Inferior parietal cortex (tissue), 1 donor: ENCODE results near the gene SPARC.
"Not testable (repeated sequence)": the region's sequence is repeated elsewhere in the genome, so short reads cannot be mapped to it uniquely, and the experiment has no call there.

Experiments used
- DNase-seq: peaks from one replicate; pipeline ENCODE4 v3.0.0-alpha.2; 2016; ENCODE audit errors: extremely low spot score

Gene SPARC

GRCh38 chr5:151700820-151701219 is 14.1 kb upstream of the SPARC start:
- DNase-seq: no peak

- no peak for DNase-seq
Observed at GRCh38 chr5:151700296-151700695, 13.6 kb upstream of the SPARC start.

- DNase-seq: no peak
Observed at GRCh38 chr5:151699071-151699901, 12.6 kb upstream of the SPARC start.

DNA sequence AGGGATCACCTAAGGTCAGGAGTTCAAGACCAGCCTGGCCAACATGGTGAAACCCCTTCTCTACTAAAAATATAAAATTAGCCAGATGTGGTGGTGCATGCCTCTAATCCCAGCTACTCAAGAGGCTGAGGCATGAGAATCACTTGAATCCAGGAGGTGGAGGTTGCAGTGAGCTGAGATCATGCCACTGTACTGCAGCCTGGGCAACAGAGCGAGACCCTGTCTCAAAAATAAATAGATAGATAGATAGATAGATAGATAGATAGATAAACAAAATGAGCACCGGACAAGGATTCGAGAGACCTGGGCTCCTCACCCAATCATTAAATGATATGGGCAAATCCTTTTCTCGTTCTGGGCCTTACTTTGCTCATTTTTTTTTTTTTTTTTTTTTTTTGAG is 11.4 kb upstream of the SPARC start:
- not testable (repeated sequence) for DNase-seq

DNA sequence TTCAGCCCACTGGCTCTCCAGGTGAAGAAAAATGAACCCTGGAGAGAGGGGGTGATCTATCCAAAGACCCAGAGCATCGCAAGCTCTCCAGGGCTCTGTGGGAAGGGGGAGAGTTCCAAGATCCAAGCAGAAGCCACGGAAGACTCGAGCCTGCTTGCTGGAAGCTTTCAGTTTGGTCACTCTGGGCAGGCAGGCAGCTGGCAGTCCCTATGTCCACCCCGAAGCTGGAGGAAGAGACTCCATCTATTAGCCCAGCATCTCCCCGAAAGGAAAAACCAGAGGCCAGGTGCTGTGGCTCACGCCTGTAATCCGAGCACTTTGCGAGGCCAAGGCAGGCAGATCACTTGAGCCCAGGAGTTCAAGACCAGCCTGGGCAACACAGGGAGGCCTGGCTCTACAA is 10.7 kb upstream of the SPARC start:
- DNase-seq: no peak

DNA sequence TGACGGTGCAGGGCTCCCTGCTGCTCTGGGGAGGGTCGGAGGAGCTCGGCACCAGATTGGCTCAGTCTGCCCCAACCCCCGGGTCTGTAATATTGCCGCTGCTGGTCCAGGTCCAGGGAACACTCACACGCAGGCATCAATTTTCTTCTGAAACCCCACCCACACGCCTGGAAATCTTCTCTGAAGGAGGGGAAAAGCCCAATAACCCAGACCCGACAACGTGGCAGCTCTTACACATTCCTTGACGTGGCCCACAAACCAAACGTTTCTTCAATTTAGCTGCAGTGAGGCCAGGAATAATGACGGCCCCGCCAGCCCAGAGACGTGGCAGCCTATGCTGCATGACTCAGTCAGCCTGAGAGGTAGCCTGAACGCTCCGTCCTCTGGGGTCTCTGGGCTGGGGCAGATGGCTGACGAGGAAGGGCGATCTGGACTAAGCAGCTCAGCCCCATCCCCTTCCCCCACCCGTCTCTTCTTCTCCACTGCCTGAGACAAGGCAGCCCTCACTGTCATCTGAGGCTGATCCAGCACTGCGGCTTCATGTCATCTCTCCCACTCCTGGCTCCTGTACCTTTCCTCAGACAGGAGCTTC is 9.9 kb upstream of the SPARC start:
- no peak for DNase-seq

GRCh38 chr5:151695464-151695863 is 8.7 kb upstream of the SPARC start:
- DNase-seq: no peak

DNA sequence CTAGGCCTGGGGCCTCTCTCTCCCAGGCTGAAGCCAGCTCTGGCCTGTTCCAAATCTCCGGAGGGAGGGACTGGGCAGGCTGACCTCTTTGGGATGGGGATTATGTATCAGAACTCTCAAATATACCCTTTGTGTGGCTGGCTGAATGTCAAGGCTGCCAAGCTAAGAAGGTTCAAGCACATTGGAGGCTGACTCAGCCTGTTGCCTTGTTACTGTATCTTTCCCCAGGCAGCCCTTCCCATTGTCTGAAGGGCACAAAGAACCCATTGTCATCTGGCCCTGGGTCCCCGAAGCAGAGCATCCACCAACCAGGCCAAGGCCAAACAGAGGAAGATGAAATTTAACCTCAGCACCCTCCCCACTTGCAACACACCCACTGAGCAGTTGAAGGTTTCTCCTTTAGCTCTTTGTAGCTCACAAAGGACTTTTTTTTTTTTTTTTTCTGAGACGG is 7.3 kb upstream of the SPARC start:
- peak; percentile 79 for DNase-seq

DNA sequence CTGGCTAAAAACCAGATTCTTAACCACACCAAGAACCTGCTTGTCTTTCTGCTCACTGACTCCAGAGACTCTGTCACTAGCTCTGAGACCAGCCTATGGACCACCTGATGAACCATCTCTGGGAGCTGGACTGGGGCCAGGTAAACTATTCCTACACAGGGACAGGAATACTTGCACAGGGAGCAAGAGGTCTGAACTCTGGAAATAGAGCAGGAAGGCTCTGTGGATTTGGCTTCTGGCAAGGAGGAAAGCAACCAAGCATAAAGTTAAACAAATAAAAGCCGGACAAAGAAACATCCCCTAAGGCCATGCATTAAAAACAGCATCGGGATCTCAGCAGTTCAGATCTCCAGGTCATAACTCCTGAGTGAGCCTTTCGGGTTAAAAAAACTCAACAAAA is 5.6 kb upstream of the SPARC start:
- DNase-seq: no peak

- DNase-seq: no peak
Observed at GRCh38 chr5:151691706-151692105, 5.0 kb upstream of the SPARC start.

DNA sequence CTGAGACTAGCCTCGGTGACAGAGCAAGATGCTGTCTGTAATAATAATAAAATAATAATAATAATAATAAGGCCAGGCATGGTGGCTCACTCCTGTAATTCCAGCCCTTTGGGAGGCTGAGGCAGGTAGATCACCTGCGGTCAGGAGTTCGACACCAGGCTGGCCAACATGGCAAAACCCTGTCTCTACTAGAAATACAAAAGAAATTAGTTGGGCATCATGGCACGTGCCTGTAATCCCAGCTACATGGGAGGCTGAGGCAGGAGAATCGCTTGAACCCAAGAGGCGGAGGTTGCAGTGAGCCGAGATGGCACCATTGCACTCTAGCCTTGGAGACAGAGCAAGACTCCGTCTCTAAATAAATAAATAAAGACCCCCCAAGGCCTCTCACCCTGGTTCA is 2.9 kb upstream of the SPARC start:
- not testable (repeated sequence) for DNase-seq

- no peak for DNase-seq
Observed at GRCh38 chr5:151688436-151688835, 1.7 kb upstream of the SPARC start.

GRCh38 chr5:151685749-151686673 is 704 bp downstream of the SPARC start:
- DNase-seq: no peak

- no peak for DNase-seq
Observed at GRCh38 chr5:151684690-151685361, 1.9 kb downstream of the SPARC start.

DNA sequence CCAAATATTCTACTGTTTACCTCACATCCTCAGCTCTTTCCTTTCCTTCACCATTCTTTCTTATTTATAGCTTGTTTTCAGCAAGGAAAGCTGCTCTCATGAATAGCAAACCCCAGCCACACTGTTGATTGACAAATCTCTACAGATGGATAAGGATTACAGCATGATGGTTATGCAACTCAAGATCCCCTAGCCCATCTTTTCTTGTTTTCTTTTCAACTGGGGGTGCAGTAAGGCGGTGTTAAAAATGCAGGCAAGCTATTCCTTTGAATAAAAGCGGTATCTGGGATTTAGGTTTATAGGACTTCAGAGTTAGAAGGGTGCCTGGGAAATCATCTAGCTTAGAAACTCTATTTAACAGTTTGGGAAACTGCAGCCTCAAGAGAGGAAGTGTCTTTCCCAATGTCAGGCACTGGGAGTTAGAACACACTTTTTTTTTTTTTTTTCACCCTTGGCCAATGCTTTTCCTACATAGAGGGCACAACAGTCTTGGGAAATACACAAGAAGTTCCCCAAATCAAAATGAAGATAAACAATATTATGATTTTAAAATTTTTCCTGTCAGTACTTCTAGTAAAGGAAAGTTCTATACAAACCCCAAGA is 2.6 kb downstream of the SPARC start:
- no peak for DNase-seq

DNA sequence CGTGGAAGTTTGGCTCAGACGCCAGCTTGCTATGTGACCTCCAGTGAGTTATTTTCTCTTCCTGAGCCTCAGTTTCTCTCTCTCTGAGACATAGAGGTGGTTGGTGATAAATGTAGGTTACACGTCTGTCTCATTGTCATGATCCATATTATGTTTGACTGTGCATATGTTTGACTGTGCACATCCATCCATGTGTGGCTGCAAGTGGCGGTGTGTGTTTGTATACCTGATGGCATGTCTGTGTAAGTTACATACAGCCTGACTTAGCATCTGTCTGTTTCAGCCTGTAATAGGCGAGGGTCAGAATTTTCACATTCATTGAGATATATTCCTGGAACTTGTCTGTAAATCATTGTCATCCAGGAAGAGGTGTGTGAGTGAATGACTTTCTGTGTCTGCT is 3.3 kb downstream of the SPARC start:
- DNase-seq: no peak

- DNase-seq: no peak
Observed at GRCh38 chr5:151682751-151683331, 3.9 kb downstream of the SPARC start.

- no peak for DNase-seq
Observed at GRCh38 chr5:151682240-151682639, 4.5 kb downstream of the SPARC start.

- no peak for DNase-seq
Observed at GRCh38 chr5:151680944-151681427, 5.7 kb downstream of the SPARC start.

DNA sequence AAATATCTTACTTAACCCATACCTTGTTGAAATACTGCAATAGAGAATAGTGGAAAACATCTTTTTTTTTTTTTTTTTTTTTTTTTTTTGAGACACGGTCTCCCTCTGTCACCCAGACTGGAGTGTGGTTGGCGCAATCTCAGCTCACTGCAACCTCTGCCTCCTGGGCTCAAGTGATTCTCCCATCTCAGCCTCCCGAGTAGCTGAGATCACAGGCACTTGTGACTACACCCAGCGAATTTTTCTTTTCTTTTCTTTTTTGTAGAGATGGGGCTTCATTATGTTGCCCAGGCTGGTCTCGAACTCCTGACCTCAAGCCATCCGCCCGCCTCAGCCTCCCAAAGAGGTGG is 6.6 kb downstream of the SPARC start:
- not testable (repeated sequence) for DNase-seq
